Stomach (tissue), 4 donors: ENCODE data around the gene RARS2.

ENCODE experiments used
- CTCF ChIP-seq, 7 experiments: fragments of 450-650 bp in 4 of 7; fragments of 200-600 bp in 3 of 7; sonication (generic) in 3 of 7; IDR thresholded peaks; one replicate each; pipeline ENCODE4 v1.5.1; 2016 to 2019; ENCODE audit warnings: antibody characterized with exemption in 7 of 7, control low read depth in 2 of 7, mild to moderate bottlenecking in 1 of 7
- POLR2A ChIP-seq, 4 donors: fragments of 450-650 bp; IDR thresholded peaks; one replicate each; pipeline ENCODE4 v1.6.1; 2016; ENCODE audit warnings: antibody characterized with exemption in 4 of 4, control low read depth in 2 of 4, mild to moderate bottlenecking in 1 of 4, moderate library complexity in 1 of 4

GRCh38 chr6:87540539-87540938, 49.2 kb downstream of the RARS2 start:
- no peak for TF ChIP-seq POLR2A (IDR thresholded peaks at IDR 0.05)
- no peak for TF ChIP-seq CTCF (IDR thresholded peaks at IDR 0.05)
